HL-60/S4 (cell line): ENCODE measurements around the gene DEFB123.
"Not testable (repeated sequence)": the region's sequence is repeated elsewhere in the genome, so short reads cannot be mapped to it uniquely, and the experiment has no call there.

Source experiments
- in situ Hi-C: fragments of 300-500 bp; cut with MboI; formaldehyde crosslinking; loops from 2 replicates; pipeline ENCODE4 v1.14.3; 2022; ENCODE audit warnings: low sequenced_read_pairs

DEFB123 gene

GRCh38 chr20:31440012-31440659 is at the start of gene DEFB123:
Gene DEFB123 (plus strand): TSS chr20:31440632. CDS start chr20:31440699, 67 bp downstream.
- in situ Hi-C loops, result no loop called here

GRCh38 chr20:31392836-31393235 is 47.6 kb upstream of the DEFB123 start:
- in situ Hi-C loops, result no loop called here

- in situ Hi-C loops, result no loop called here
Observed at GRCh38 chr20:31394900-31395299, 45.5 kb upstream of the DEFB123 start.

- in situ Hi-C loops, result no loop called here
Observed at GRCh38 chr20:31403886-31404285, 36.5 kb upstream of the DEFB123 start.

- in situ Hi-C loops, result no loop called here
Observed at GRCh38 chr20:31406115-31406514, 34.3 kb upstream of the DEFB123 start, which contains the start of gene DEFB121. Gene DEFB121 (minus strand): TSS chr20:31406215. CDS start chr20:31406152, 63 bp downstream.

GRCh38 chr20:31410011-31410410 is 30.4 kb upstream of the DEFB123 start:
- in situ Hi-C loops, result no loop called here

GRCh38 chr20:31414381-31414780 is 26.1 kb upstream of the DEFB123 start:
- in situ Hi-C loops, result no loop called here

- in situ Hi-C loops, result no loop called here
Observed at GRCh38 chr20:31415653-31416052, 24.8 kb upstream of the DEFB123 start.

GRCh38 chr20:31418307-31418706 is 22.1 kb upstream of the DEFB123 start:
- in situ Hi-C loops, result no loop called here

GRCh38 chr20:31425797-31426196 is 14.6 kb upstream of the DEFB123 start:
- in situ Hi-C loops, result no loop called here

GRCh38 chr20:31426891-31427551 is 13.4 kb upstream of the DEFB123 start:
- in situ Hi-C loops, result not testable (repeated sequence)

GRCh38 chr20:31427576-31427975 is 12.9 kb upstream of the DEFB123 start:
- in situ Hi-C loops, result not testable (repeated sequence)

- in situ Hi-C loops, result no loop called here
Observed at GRCh38 chr20:31430568-31431115, 9.8 kb upstream of the DEFB123 start.

GRCh38 chr20:31446084-31446819 is 5.8 kb downstream of the DEFB123 start:
- in situ Hi-C loops, result no loop called here

GRCh38 chr20:31449511-31450414 is 9.3 kb downstream of the DEFB123 start:
- in situ Hi-C loops, result no loop called here

- in situ Hi-C loops, result no loop called here
Observed at GRCh38 chr20:31452575-31452974, 12.1 kb downstream of the DEFB123 start.

GRCh38 chr20:31454361-31454760 is 13.9 kb downstream of the DEFB123 start:
- in situ Hi-C loops, result no loop called here

- in situ Hi-C loops, result not testable (repeated sequence)
Observed at GRCh38 chr20:31470946-31471345, 30.5 kb downstream of the DEFB123 start.

- in situ Hi-C loops, result no loop called here
Observed at GRCh38 chr20:31472395-31473330, 32.2 kb downstream of the DEFB123 start.
